A673 (cell line): ENCODE data around the gene NPEPL1.

Experiments used
- EZH2 ChIP-seq: fragments of 200-600 bp; sonication (generic); IDR thresholded peaks from 2 replicates; pipeline ENCODE4 v1.6.1; 2017; ENCODE audit warnings: borderline replicate concordance, low read depth, mild to moderate bottlenecking, mixed read lengths, antibody characterized with exemption, low read length; ENCODE audit not compliant: poor library complexity, severe bottlenecking
- TF ChIP-seq, protein P1 (sequence below): fragments of 300-800, 200-600 bp; sonication (generic); conservative IDR thresholded peaks from 2 replicates; pipeline ENCODE4 v1.5.1; 2017; ENCODE audit warnings: low read depth, mild to moderate bottlenecking, antibody characterized with exemption, low read length, moderate library complexity, mixed read lengths

DNA sequence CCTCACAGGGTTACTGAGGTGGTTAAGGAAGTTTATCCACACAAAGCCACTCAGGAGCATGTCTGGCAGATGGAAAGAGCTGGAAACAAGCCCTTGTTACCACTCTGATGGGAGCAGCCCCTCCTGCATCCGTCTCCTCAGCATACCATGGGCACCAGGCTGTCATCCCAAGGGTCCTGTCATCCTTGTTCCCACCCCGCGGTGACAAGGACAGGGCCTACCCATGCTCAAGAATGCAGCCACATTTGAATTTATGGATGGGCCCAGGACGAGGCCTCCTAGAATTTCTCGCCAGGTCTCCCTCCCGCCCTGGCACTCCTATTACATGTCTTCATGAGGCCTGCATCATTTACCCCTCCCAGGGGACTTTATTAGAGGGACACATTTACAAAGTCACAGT, 60.0 kb downstream of the NPEPL1 start:
- TF ChIP-seq, protein P1, sequence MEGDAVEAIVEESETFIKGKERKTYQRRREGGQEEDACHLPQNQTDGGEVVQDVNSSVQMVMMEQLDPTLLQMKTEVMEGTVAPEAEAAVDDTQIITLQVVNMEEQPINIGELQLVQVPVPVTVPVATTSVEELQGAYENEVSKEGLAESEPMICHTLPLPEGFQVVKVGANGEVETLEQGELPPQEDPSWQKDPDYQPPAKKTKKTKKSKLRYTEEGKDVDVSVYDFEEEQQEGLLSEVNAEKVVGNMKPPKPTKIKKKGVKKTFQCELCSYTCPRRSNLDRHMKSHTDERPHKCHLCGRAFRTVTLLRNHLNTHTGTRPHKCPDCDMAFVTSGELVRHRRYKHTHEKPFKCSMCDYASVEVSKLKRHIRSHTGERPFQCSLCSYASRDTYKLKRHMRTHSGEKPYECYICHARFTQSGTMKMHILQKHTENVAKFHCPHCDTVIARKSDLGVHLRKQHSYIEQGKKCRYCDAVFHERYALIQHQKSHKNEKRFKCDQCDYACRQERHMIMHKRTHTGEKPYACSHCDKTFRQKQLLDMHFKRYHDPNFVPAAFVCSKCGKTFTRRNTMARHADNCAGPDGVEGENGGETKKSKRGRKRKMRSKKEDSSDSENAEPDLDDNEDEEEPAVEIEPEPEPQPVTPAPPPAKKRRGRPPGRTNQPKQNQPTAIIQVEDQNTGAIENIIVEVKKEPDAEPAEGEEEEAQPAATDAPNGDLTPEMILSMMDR: no peak
- no peak for TF ChIP-seq EZH2
